Glutamatergic neuron (in vitro differentiated cells): Measurements from ENCODE around the gene ADGRL2. TPM values are rescaled to one million over a fixed set of nuclear protein-coding genes. Genes with fewer than 3 reads are reported as not detected.

Source experiments
- DNase-seq: peaks from one replicate; pipeline ENCODE4 v3.0.0; 2022
- H3K27ac Mint-ChIP-seq: one replicate; pipeline ENCODE4 v1.8.0; 2020; ENCODE audit warnings: mild to moderate bottlenecking, mixed read lengths, inconsistent platforms; ENCODE audit not compliant: unreplicated experiment
- H3K27me3 Mint-ChIP-seq: one replicate; pipeline ENCODE4 v1.8.0; 2020; ENCODE audit warnings: mild to moderate bottlenecking, moderate library complexity, mixed read lengths, inconsistent platforms; ENCODE audit not compliant: unreplicated experiment
- H3K36me3 Mint-ChIP-seq: one replicate; pipeline ENCODE4 v1.8.0; 2020; ENCODE audit warnings: mild to moderate bottlenecking, mixed read lengths, inconsistent platforms; ENCODE audit not compliant: unreplicated experiment
- H3K4me1 Mint-ChIP-seq: one replicate; pipeline ENCODE4 v1.8.0; 2020; ENCODE audit warnings: mild to moderate bottlenecking, low read depth, mixed read lengths, inconsistent platforms; ENCODE audit not compliant: unreplicated experiment
- H3K4me3 Mint-ChIP-seq: one replicate; pipeline ENCODE4 v1.8.0; 2020; ENCODE audit warnings: mild to moderate bottlenecking, mixed read lengths, inconsistent platforms; ENCODE audit not compliant: unreplicated experiment
- H3K9me3 Mint-ChIP-seq: one replicate; pipeline ENCODE4 v1.8.0; 2020; ENCODE audit warnings: mild to moderate bottlenecking, moderate library complexity, mixed read lengths, inconsistent platforms; ENCODE audit not compliant: unreplicated experiment
- CTCF ChIP-seq: fragments of 200-600 bp; sonication (generic); IDR thresholded peaks from one replicate; pipeline ENCODE4 v1.5.0; 2021; ENCODE audit not compliant: partially characterized antibody, unreplicated experiment
- total RNA-seq: library from RNA; stranded (reverse); fragmentation: NEBNext Ultra II Directional; extraction: Animal tissue kit (Norgen Biotek cat#: 25700); gene quantifications from one replicate; pipeline ENCODE4 v1.2.1, GENCODE V29; 2021; ENCODE audit not compliant: unreplicated experiment

The ADGRL2 gene
- total RNA-seq, 1 donor from 2014 or later, result 71.2 TPM

- H3K4me1 Mint-ChIP-seq, result no peaks in the 10 kb centered on the region
- DNase-seq, result no peak
These were observed 137.2 kb downstream of the ADGRL2 start for GRCh38 chr1:81937791-81938450.

GRCh38 chr1:81948495-81948894 lies 147.8 kb downstream of the ADGRL2 start:
- no peaks in the 10 kb centered on the region for H3K27me3 Mint-ChIP-seq
- no peaks in the 10 kb centered on the region for H3K9me3 Mint-ChIP-seq
- peaks cover 24% of the 10 kb centered on the region for H3K4me1 Mint-ChIP-seq
- no peaks in the 10 kb centered on the region for H3K36me3 Mint-ChIP-seq
- no peak overlapping the region for H3K4me3 Mint-ChIP-seq
- DNase-seq, result no peak
- no peak overlapping the region for H3K27ac Mint-ChIP-seq
- TF ChIP-seq CTCF, result no peak

More at GRCh38 chr1:81937791-81938450, 137.2 kb downstream of the ADGRL2 start:
- Mint-ChIP-seq H3K36me3 (no peaks in the 10 kb centered on the region), H3K27ac (no peak overlapping the region), H3K27me3 (peaks cover 2% of the 10 kb centered on the region), H3K9me3 (no peaks in the 10 kb centered on the region), H3K4me3 (no peak overlapping the region)
- TF ChIP-seq CTCF, result no peak

GRCh38 chr1:81949421-81949820 lies 148.7 kb downstream of the ADGRL2 start:
- Mint-ChIP-seq H3K9me3 (no peaks in the 10 kb centered on the region), H3K4me1 (peaks cover 18% of the 10 kb centered on the region), H3K27me3 (no peaks in the 10 kb centered on the region), H3K36me3 (no peaks in the 10 kb centered on the region), H3K4me3 (no peak overlapping the region), H3K27ac (no peak overlapping the region)
- TF ChIP-seq CTCF, result no peak
- DNase-seq, result no peak

GRCh38 chr1:81950037-81950436 lies 149.3 kb downstream of the ADGRL2 start:
- Mint-ChIP-seq H3K27ac (peak overlapping the region; percentile 36), H3K9me3 (peaks cover 1% of the 10 kb centered on the region), H3K4me1 (peaks cover 18% of the 10 kb centered on the region), H3K27me3 (no peaks in the 10 kb centered on the region), H3K4me3 (no peak overlapping the region), H3K36me3 (no peaks in the 10 kb centered on the region)
- DNase-seq, result no peak
- TF ChIP-seq CTCF, result no peak

- Mint-ChIP-seq H3K27ac (peak overlapping the region; percentile 22), H3K4me1 (peaks cover 18% of the 10 kb centered on the region), H3K36me3 (no peaks in the 10 kb centered on the region), H3K9me3 (peaks cover 1% of the 10 kb centered on the region), H3K4me3 (no peak overlapping the region), H3K27me3 (no peaks in the 10 kb centered on the region)
- DNase-seq, result no peak
- TF ChIP-seq CTCF, result no peak
These were observed 150.0 kb downstream of the ADGRL2 start for GRCh38 chr1:81950591-81951244.
